GM19023 (cell line): ENCODE data around the gene EFCAB6.

Experiments
- ATAC-seq: cut with Tn5 transposase; IDR thresholded peaks from one replicate; pipeline ENCODE4 v1.9.1; 2021; ENCODE audit warnings: mild to moderate bottlenecking, moderate library complexity; ENCODE audit not compliant: unreplicated experiment

The EFCAB6 gene

GRCh38 chr22:43533656-43534428 lies 278.3 kb downstream of the EFCAB6 start:
- no peak for ATAC-seq

GRCh38 chr22:43533156-43533530 lies 279.0 kb downstream of the EFCAB6 start:
- ATAC-seq, result no peak

- ATAC-seq, result no peak
Observed at GRCh38 chr22:43532301-43533155, 279.6 kb downstream of the EFCAB6 start.

DNA sequence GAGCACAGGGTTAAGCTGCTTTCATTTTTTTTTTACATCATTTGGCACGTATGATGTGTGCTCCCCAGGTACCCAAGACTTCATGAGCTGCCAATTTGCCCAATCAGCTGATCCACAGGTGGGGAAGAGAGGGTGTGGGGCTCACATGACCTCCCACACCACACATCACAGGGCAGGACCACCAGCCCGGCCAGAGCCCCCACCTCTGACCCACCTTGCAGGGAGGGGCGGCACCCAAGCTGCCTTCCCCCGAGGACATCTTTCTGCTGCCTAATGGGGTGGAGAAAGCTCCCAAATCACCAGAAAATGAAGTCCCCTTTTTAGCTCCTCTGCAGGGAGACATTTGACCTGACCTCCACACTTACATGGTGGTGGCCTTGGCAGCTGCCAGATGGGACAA lies 280.5 kb downstream of the EFCAB6 start:
- ATAC-seq, result no peak

DNA sequence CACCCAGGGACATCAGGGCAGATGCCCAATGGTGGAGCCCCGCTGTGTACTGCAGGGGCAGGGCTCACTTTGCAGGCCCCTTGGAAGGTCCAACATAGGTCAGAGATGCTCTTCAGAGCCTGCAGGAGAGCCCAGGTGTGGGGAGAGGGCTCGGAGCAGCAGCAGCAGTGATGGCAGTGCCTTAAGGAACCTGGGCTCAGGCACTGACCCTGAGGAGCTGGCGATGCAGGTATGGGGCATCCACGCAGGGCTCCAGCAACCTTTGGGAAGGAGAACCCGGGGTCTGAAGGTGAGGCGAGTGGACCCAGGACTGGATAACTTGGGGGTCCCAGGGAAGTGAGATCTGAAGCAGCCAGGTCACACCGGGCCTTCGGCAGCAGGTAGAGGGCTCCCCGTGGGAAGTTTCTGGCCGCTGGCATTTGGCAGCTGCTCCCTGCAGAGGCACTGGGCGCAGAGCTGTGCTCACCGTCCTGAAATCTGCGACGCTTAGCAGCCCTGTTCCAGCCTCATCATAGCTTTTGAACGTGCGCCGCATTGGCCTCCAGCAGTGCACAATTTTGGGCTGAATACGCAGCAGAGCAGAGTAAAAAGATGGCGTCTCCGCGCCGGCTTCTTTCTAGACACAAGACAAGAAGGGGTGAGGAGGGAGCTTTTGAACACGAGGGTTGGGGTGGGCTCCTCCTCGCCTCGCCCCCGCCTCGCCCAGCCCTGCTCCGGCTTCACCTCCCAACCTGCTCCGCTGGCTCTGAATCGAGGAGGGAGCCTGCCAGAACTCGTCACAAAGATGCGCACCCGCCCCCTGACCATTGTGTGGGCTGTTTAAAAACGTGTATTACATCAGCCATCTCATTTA lies 281.5 kb downstream of the EFCAB6 start:
- no peak for ATAC-seq

- ATAC-seq, result no peak
Observed at GRCh38 chr22:43529934-43530333, 282.2 kb downstream of the EFCAB6 start.

- no peak for ATAC-seq
Observed at GRCh38 chr22:43529461-43529860, 282.6 kb downstream of the EFCAB6 start.

DNA sequence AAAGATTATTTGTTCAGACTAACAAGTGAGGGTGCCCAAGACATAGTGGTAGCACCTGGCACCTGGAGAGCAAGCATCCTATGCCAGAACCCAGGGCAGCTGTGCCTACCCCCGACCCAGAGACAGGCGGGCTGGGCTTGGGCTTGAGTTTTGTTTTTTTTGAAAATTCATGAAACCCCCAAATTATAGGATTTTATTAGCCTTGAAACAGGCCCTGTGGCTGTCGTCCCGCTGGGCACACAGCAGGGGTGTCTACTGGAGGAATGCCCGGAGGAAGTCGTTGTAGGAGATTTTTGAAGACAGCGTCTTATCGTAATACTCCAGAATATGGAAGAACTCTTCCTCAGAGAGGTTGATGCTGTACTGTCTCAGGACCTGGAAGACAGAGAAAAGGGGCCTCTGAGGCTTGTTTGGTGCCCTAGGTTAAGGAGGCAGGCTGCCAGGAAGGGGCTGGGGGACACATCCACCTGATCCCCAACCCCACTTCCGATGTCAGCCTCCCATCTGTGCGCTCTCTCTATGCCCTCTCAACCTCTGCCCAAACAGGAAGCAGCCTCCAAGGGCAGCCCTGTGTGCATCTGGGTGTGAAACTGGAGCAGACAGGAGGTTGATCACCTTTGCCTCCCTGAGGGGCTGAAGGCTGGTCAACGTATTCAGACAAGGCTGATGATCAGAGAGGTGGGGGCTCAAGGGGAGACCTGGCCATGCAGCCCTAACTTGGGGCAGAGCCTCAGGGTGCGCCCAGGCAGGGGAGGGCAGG lies 283.3 kb downstream of the EFCAB6 start:
- no peak for ATAC-seq

DNA sequence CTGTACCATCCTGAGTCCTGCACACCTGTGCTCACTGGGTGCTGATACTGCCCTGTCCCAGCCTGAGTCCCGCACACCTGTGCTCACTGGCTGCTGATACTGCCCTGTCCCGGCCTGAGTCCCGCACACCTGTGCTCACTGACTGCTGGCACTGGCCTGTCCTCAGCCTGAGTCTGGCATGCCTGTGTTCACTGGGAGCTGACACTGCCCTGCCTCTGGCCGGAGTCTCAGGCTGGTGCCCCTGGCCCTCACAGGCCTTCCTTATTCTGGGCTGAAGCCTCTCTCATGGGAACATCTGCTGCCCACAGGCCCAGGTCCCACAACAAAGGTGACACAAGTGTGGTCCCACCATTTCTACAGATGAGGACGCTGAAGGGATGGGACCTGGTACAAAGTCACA lies 285.2 kb downstream of the EFCAB6 start:
- ATAC-seq, result no peak

GRCh38 chr22:43526117-43526655 lies 285.9 kb downstream of the EFCAB6 start:
- ATAC-seq, result no peak

DNA sequence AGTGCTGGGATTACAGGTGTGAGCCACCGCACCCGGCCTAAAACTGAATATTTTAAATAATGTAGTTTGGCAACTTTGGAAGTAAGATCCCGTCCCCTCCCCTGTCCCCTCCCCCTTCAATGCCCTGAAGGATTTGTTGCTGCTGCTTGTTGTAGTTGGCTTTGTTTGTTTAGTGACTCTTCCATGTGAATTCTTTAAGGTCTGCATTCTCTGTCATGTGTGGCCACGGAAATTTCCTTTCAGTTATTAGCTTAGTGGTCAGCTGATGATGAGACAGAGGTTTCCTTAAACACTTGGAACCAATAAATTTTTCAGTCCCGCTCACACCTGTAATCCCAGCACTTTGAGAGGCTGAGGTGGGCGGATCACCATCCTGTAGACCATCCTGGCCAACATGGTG lies 290.4 kb downstream of the EFCAB6 start:
- ATAC-seq, result no peak

GRCh38 chr22:43520632-43521039 lies 291.5 kb downstream of the EFCAB6 start:
- ATAC-seq, result no peak

- no peak for ATAC-seq
Observed at GRCh38 chr22:43516996-43517635, 295.0 kb downstream of the EFCAB6 start.

GRCh38 chr22:43516386-43516785 lies 295.7 kb downstream of the EFCAB6 start:
- no peak for ATAC-seq

- no peak for ATAC-seq
Observed at GRCh38 chr22:43515902-43516301, 296.2 kb downstream of the EFCAB6 start.

DNA sequence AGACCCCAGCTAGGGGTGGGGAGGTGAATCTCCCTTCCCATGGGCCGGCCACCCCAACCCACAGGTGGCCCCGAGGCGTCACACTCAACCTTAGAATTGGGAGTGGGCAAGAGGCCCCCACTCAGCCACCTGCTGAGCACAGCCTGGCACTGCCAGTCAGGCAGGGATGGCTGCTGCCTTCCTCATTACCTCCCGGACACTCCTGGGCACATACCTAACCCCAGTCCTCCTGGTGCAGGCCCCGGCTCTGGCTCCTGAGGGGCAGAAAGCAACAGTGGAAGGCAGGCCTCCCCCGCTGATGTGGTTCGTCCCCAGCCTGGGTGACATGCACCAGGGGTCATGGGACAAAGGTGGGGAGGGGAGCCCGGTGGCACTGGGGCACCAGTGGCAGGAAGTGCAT lies 296.7 kb downstream of the EFCAB6 start:
- ATAC-seq, result no peak

DNA sequence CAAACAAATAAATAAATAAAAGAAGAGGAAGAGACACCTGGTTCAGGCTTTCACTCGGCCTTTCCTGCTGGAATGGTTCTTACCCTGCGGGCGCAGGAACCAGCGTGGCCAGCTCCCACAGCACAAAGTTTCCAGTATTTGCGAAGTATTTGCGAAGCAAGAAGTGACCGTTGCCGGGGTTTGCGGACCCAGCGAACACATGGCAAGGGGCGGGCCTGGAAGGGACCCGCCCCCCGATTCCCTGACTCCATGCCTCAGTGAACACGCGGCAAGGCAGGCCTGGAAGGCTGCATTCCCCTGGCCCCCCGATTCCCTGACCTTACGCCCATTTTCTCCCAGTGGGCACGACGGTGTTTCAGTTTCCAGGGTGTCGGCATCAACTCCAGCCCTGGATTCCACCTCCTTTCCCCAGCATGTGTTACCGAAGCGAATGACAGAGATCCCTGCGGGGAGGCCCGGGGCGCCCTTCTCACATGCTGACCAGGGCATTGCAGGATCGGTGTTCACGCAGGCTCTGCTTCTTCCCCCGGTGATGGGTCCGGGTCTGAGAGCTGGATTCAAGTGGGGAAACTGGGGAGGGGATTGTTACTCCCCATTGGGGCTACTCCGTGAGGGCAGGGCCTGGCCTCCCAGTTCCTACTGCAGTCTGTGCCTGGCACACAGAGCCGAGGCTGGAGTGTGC lies 297.5 kb downstream of the EFCAB6 start:
- ATAC-seq, result no peak

GRCh38 chr22:43512279-43512678 lies 299.8 kb downstream of the EFCAB6 start:
- ATAC-seq, result no peak

- no peak for ATAC-seq
Observed at GRCh38 chr22:43511276-43511910, 300.7 kb downstream of the EFCAB6 start.
